SKM-1 (cell line): Measurements from ENCODE around the gene UBR4.
"Not testable (repeated sequence)": the region's sequence is repeated elsewhere in the genome, so short reads cannot be mapped to it uniquely, and the experiment has no call there.

Experiments
- DNase-seq: peaks from one replicate; lab custom pipeline; 2025; ENCODE audit not compliant: unreplicated experiment; lab: John Stamatoyannopoulos, UW

Gene UBR4

DNA sequence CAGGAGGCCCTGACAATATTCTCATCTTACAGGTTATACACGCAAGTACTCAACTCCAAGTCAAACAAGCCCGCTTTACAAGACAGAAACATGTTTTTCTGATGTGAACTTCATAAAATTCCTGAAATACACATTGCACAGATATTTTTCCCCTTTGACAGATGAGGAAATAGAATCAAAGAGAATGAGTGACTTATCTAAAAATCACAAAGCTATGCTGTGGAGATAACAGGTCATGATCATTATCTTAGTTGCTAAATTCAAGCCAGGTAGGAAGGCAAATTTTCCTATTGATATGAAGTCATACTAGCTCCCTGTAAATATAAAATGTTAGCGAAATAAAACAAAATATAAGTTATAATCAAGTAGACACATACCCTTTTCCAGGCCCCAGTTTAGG lies 18.3 kb downstream of the UBR4 start:
- DNase-seq, result no peak

GRCh38 chr1:19190468-19190867 lies 19.6 kb downstream of the UBR4 start:
- no peak for DNase-seq

- DNase-seq, result no peak
Observed at GRCh38 chr1:19189270-19189669, 20.8 kb downstream of the UBR4 start.

DNA sequence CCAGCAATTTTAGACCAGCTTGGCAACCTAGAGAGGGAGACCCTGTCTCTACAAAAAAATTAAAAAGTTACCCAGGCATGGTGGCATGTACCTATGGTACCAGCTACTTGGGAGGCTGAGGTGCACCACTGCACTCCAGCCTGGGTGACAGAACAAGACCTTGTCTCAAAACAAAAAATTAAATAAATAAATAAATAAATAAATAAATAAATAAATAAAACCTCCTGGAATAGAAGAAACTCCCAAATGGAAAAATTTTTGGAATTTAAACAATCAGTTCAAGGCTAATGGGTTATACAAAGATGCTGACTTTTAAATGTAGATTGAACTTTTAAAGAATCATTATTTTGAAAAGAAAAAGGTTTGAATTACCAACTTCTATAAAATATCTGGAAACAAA lies 22.2 kb downstream of the UBR4 start:
- DNase-seq, result no peak

DNA sequence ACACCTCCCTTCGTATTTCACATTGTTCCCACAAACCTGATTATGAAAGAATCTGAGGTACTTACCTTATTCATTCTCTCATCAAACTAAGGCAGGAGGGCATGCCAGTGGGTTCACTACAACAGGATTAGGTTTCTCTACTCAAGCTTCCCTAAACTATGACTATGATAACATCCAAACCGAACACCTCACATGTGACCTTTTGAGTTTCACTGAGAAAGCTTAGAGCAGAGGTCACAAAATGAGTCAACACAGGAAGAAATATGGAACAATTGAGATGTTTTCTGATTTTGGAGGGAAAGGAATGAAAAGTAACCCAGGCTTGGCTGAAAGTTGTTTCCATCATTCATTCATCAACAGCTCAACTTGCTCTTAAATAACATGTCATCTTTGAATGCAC lies 24.1 kb downstream of the UBR4 start:
- DNase-seq, result no peak

DNA sequence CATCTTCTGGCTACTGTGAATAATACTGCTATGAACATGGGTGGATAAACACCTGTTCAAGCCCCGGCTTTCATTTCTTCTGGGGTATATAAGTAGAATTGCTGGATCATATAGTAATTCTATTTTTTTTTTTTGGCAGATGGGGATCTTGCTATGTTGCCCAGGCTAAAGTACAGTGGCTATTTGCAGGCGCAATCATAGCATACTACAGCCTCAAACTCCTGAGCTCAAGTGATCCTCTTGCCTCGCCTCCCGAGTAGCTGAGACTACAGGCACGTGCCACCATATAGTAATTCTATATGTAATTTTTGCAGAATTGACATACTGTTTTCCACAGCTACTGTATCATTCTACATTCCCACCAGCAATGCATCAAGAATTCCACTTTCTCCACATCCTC lies 27.8 kb downstream of the UBR4 start:
- DNase-seq, result no peak

GRCh38 chr1:19180265-19180657 lies 29.8 kb downstream of the UBR4 start:
- DNase-seq, result not testable (repeated sequence)

GRCh38 chr1:19179597-19180264 lies 30.3 kb downstream of the UBR4 start:
- no peak for DNase-seq

GRCh38 chr1:19178734-19179398 lies 31.2 kb downstream of the UBR4 start:
- no peak for DNase-seq

DNA sequence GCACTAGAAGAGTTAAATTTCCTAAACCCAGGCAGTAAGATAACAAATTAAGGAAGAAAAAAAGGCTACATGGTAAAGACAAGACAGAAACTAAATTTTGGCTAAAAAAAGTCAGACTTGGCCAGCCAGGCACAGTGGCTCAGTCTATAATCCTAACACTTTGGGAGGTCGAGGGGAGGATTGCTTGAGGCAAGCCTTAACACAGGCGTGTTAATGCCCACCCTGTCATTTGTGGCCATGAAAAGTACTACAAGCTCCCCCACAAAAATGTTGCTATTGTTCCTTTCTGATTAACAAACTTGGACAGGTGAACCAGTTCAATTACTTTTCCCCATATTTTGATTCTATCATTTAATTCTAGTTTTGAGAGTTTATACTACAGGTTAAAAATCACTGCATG lies 32.3 kb downstream of the UBR4 start:
- DNase-seq, result no peak

DNA sequence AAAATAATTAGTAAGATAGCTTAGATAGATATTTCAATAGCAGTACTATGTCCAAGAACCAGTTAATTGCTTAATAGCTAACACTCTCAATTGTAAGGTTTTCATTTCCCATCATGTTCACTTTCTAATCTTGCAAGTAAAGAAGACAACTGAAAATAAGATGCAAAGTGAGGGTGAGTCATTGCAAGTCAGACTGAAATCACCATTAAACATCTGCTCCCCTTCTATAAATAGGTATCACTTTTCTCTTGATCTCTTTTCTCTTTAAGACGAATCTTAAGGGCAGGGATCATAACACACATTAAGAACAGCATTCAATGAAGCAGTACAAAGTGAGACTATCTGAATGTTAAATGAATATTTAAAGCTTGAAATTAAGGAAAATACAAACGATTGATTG lies 40.4 kb downstream of the UBR4 start:
- no peak for DNase-seq

DNA sequence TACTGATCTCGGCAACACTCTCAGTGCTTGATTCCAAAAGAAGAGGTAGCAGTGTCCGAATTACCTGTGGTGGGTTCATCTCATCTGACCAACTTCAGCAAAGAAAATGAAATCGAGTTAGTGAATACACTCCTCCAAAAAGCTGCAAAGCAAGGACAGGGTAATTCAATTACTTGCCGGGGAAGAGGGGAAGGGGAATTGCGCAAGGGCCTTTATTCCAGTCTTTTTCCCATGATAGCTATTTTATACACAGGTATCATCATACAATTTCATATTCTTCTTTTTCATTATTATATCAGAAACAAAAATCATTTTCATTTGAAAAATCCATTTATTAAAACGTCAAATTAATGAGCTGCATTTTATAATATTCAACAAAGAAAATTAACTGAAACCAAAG lies 42.9 kb downstream of the UBR4 start:
- DNase-seq, result no peak

DNA sequence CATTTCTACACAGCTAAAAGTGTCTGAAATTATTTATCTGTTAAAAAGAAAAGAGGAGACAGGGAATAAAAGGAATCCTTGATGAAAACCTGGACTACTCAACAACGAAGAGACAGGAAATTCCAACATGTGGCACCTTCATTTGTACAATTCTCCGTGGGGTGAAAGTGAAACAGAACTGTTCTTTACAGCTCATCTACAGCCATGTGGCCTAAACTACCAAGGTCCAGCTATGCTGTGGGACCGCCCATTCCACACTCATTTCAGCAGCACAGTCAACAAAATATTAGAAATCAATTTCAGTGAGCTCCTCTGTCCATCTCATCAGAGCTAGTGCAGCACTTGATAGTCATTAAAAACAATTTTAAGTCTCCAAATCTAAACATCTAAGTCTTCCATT lies 44.0 kb downstream of the UBR4 start:
- no peak for DNase-seq

DNA sequence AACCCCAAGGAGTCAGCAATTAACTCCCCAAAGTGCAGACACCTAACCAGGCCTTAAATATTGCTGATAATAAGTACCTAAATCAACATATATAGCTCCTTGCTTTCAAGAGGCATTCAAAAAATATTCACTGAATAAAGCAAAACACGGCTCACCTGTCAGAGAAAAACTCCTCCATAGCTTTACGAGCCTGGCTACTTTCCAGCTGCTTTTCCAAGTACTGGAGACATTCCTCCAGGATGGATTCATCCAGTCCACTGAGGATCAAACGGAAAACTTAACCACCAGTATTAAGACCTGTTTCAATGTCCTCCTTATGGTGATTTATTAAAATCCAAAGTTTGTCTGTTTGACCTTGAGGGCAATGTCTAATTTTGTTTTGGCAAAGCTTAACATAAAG lies 44.6 kb downstream of the UBR4 start:
- no peak for DNase-seq

DNA sequence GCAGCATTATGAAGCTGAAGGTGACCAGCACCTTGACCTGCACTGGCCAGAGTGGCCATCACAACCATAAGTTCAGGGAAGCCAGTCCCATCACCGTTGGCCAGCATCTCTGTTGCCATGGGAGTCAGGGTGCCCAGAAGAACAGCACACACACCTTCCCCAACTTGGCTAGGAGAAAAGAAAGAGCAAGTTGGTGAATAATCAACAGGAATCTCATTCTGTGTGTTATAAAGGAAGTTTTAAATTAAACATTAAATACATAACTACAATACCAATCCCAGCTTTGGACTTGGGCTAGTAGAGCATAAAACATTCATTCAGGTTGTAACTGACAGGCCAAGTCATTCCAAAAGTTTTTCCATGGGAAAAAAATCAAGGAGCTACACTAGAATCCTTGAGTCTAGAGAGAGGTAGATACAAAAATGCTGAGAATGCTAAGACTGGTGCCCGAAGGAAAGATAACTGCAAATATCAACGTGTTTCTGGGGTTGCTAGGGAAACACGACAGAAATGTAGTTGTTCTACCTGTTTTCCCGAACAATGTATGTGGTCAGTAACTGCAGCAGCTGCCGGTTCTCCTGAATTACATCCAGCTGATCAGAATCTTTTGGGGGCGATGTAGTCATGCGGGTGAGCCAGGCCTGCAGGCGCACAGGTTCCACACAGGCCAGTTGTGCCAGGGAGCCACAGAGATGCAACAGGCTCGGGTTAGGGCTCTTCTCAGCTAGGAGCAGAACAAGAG lies 45.6 kb downstream of the UBR4 start:
- no peak for DNase-seq

GRCh38 chr1:19163261-19163660 lies 46.8 kb downstream of the UBR4 start:
- DNase-seq, result no peak

DNA sequence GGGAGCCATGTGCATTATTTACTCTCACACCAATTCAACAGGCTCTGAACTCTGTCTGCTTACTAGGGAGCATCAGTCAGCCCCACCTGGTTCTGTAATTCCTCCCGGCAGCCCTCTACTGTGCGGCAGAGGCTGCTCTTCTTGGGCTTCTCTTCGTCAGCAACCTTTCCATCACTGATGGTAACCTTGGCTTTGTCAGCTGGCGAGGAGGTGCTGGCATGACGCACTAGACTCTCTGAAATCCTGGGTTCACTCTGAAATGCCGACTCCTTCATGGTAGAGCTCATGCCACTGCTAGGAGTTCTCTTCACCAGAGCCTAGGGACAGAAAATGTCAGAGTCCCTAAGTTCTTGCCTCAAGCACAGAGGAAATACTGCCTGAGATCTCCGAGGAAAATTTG lies 49.2 kb downstream of the UBR4 start:
- no peak for DNase-seq

- DNase-seq, result no peak
Observed at GRCh38 chr1:19157653-19158052, 52.4 kb downstream of the UBR4 start.

DNA sequence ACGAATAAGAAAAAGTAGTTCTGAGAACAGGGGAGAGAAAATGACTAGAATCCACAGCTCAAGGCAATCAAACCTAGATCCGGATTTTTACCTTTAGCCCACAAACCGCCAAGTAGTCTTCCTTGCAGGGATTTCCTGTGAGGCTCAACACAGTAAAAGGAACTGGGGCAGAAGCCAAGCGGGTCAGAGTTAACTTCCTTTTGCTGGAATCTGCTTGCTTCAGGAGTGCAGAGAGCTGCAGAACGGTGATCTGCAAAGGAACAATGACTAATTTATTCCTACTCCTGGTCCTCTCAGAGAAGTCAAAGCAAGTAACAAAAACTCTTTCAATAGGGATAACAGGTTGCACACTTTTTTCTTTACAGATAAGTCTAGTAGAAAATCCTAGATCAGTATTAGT lies 53.4 kb downstream of the UBR4 start:
- no peak for DNase-seq

DNA sequence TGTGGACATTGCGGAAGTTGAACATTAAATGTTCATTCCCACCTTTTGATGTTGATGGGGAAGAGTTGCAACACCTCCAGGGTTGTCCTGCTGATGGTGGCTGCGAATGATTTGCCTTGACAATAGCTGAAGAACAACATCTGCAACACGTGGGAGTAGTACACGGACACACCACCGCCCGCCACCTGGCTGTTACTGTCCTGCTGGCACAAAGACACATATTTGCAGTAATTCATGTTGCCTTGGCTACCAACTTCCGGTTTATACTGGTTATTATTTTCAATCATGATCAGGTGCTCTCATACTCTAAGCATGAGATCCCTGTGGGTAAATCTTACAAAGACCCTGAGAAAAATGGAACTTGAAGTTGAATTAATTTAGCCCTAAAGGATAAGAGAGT lies 55.2 kb downstream of the UBR4 start:
- DNase-seq, result no peak

GRCh38 chr1:19153169-19153568 lies 56.9 kb downstream of the UBR4 start:
- DNase-seq, result no peak

- no peak for DNase-seq
Observed at GRCh38 chr1:19151537-19151936, 58.5 kb downstream of the UBR4 start.
